ENCODE results near the gene NCBP1.

DNA sequence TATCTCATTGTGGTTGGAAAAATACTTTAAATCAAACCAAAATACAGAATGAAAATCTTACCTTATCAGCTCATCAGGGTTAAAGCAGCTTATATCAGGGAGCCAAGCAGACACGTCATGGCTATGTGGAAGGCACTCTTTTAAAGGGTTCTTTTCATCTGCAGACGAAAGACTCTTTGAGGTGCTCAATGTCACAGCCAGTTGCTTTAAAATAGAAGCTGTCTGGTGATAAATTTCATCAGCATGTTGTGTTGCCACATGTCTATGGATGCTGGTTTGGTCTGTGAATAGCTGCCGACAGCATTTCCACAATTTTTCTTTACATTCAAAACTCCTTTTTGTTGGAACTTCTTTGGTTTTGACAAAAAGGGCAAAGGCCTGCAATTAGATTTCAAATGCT lies 8.0 kb upstream of the NCBP1 start:
- TF ChIP-seq, protein P1, sequence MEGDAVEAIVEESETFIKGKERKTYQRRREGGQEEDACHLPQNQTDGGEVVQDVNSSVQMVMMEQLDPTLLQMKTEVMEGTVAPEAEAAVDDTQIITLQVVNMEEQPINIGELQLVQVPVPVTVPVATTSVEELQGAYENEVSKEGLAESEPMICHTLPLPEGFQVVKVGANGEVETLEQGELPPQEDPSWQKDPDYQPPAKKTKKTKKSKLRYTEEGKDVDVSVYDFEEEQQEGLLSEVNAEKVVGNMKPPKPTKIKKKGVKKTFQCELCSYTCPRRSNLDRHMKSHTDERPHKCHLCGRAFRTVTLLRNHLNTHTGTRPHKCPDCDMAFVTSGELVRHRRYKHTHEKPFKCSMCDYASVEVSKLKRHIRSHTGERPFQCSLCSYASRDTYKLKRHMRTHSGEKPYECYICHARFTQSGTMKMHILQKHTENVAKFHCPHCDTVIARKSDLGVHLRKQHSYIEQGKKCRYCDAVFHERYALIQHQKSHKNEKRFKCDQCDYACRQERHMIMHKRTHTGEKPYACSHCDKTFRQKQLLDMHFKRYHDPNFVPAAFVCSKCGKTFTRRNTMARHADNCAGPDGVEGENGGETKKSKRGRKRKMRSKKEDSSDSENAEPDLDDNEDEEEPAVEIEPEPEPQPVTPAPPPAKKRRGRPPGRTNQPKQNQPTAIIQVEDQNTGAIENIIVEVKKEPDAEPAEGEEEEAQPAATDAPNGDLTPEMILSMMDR (conservative IDR thresholded peaks at IDR 0.05 in 1 of 2, IDR thresholded peaks at IDR 0.05 in 1 of 2; ENCODE audit: low read depth in 1 of 2, low read length in 2 of 2), result no peak
- TF ChIP-seq EZH2 (IDR thresholded peaks at IDR 0.05; ENCODE audit: low read length, missing control alignments), result no peak
